ENCODE data around the gene RDH12. TPM values are rescaled to one million over a fixed set of nuclear protein-coding genes. Genes with fewer than 3 reads are reported as not detected.
"Not testable (repeated sequence)": the region's sequence is repeated elsewhere in the genome, so short reads cannot be mapped to it uniquely, and the experiment has no call there.

RDH12 gene
- 1 to 10 TPM in 1 of 8 experiments, under 1 TPM in 3, not detected in 4; 0.19 to 4.2 (median 0.22) TPM for total RNA-seq

DNA sequence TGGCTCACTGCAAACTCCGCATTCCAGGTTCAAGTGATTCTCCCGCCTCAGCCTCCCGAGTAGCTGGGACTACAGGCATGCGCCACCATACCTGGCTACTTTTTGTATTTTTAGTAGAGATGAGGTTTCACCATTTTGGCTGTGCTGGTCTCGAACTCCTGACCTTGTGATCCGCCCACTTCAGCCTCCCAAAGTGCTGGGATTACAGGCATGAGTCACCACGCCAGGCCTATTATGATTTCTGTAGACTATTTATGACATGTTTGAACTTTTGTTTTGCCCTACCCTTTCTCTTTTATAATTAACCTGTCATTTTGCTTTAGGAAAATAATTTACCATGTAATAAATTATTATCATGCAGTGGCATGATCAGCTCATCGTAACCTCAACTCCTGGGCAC lies at the start of gene RDH12:
TSS of gene RDH12 (plus strand) at position 395 of the 400 bp plus-strand sequence. CDS start 20,757 bp downstream, outside the sequence.
- not testable (repeated sequence) for ATAC-seq (replicated peaks in 6 of 8); H3K4me3 ChIP-seq; H3K27ac ChIP-seq; H3K4me1 ChIP-seq (replicated peaks in 1 of 2)
- in situ Hi-C loops (cut with MboI; ENCODE audit: low pct_unique_long_range_greater_than_20kb in 2 of 9, low sequenced_read_pairs in 9 of 9, unreplicated experiment in 9 of 9) = loop anchor here in 1 of 9 experiments (25.0 kb wide), 1 partner anchor 114 kb away; no protein-coding TSS in a partner anchor
- WGBS, 10 experiments = 75 to 100% (median 94%) methylated on average over 2 to 8 of the region's 8 CpGs

DNA sequence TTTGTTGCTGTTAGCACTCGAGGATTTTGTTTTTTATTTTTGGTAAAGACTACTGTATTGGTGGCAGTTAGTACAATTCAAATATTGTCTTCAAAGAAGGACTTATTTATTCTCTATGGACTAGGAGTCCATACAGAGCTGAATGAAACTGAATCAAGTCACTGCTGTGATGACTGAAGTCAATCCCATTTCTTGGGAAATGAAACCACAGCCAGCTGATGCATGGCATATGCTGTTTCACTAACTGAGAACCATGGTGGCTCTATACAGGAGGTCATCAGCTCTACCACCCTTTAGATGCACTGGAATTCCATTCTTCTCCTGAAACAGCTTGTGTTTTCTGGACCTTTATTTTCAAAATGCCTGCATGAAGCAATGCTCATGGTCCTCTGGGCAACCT lies 49.5 kb upstream of the RDH12 start:
- H3K27ac ChIP-seq = no peak overlapping the region
- in situ Hi-C loops (cut with MboI; ENCODE audit: low pct_unique_long_range_greater_than_20kb in 2 of 9, low sequenced_read_pairs in 9 of 9, unreplicated experiment in 9 of 9) = no loop called here
- ATAC-seq (replicated peaks in 6 of 8) = no peak
- no peaks in the 10 kb centered on the region for H3K4me1 ChIP-seq (replicated peaks in 1 of 2)
- WGBS, 10 experiments = 40 to 100% (median 88%) methylated on average over 1 of the region's 1 CpG; no CpG with 5 or more reads in 3 of the 10 experiments
- no peak overlapping the region for H3K4me3 ChIP-seq

DNA sequence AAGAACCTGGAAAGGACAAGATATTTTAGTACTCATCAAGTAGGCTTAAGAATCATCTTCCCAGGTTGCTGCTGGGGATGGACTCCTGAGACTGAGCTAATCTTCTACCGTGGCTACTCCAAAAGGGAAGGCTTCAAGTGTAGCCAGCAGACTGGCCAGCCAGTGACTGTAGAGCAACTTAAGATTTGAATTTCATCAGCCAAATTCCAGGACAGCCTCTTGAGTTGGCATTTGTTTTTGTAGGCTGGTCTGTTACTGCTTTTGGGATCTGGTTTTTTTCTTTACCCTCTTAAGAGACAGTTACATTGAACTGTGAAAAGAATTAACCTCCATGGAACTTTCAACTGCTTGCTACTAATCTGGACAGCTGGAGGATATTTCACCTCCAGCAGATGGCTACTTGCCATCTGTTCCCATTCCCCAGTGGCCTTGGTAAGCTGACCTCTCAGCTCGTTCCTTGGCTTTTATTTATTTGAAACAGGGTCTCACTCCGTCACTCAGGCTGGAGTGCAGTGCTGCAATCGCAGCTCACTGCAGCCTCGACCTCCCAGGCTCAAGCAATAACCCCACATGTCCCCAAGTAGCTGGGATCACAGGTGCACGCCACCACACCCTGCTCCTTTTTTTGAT lies 47.9 kb upstream of the RDH12 start:
- no peak overlapping the region for H3K27ac ChIP-seq
- 50 to 93% (median 68%) methylated on average over 1 to 5 of the region's 6 CpGs; no CpG with 5 or more reads in 3 of the 10 experiments for WGBS, 10 experiments
- ATAC-seq (replicated peaks in 6 of 8) = peak in 1 of 8 experiments; percentile 24

DNA sequence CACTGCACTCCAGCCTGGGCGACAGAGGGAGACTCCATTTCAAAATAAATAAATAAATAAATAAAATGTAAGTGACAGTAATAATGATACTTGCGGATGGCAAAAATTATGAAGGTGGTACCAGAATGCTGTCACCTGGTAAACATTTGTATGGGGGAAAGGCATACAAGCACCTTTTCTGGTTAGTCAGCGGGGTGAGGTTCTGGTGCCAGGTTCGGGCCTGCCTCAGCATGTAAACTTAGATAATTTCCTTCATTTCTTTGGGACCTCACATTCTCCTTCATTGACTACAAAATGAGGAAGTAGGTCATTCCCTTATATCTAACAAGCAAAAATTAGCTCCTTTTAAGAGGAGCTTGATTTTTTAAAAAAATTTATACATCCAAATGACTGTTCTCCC lies 38.1 kb upstream of the RDH12 start:
- ATAC-seq (replicated peaks in 6 of 8) = no peak
- in situ Hi-C loops (cut with MboI; ENCODE audit: low pct_unique_long_range_greater_than_20kb in 2 of 9, low sequenced_read_pairs in 9 of 9, unreplicated experiment in 9 of 9) = no loop called here
- WGBS, 10 experiments = 86 to 100% (median 100%) methylated on average over 1 to 4 of the region's 4 CpGs; no CpG with 5 or more reads in 1 of the 10 experiments

More for the DNA sequence above, 47.9 kb upstream of the RDH12 start:
- Histone ChIP-seq H3K4me3 (no peak overlapping the region), H3K4me1 (replicated peaks in 1 of 2) (no peaks in the 10 kb centered on the region)
- in situ Hi-C loops (cut with MboI; ENCODE audit: low pct_unique_long_range_greater_than_20kb in 2 of 9, low sequenced_read_pairs in 9 of 9, unreplicated experiment in 9 of 9) = no loop called here

DNA sequence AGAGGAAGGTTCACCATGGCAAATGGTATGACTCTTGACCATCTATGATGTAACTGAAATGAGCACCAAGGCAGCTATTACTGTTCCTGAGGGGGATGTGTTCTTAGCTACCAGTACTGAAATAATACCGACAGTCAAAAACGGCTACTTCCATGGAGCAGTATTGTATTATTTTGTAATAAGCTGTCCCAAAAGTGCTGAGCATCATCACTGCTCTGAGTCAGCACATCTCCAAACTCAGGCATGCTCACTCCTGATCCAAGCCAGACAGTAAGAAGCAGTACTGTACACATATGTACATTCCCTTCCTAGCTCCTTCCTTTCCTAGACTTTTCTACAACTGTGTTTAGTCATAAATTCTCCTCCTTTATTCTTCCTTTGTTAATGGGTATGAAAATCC lies 35.8 kb upstream of the RDH12 start:
- Histone ChIP-seq H3K4me1 (replicated peaks in 1 of 2) (no peaks in the 10 kb centered on the region), H3K27ac (no peak overlapping the region), H3K4me3 (no peak overlapping the region)
- in situ Hi-C loops (cut with MboI; ENCODE audit: low pct_unique_long_range_greater_than_20kb in 2 of 9, low sequenced_read_pairs in 9 of 9, unreplicated experiment in 9 of 9) = no loop called here
- peak in 3 of 8 experiments; percentile 58 to 90 (median 88) for ATAC-seq (replicated peaks in 6 of 8)
- whole genome bisulfite sequencing, 10 experiments = 0 to 100% (median 90%) methylated on average over 1 to 2 of the region's 2 CpGs; no CpG with 5 or more reads in 5 of the 10 experiments

More for the DNA sequence above, 38.1 kb upstream of the RDH12 start:
- H3K27ac ChIP-seq = no peak overlapping the region
- no peak overlapping the region for H3K4me3 ChIP-seq
- no peaks in the 10 kb centered on the region for H3K4me1 ChIP-seq (replicated peaks in 1 of 2)

DNA sequence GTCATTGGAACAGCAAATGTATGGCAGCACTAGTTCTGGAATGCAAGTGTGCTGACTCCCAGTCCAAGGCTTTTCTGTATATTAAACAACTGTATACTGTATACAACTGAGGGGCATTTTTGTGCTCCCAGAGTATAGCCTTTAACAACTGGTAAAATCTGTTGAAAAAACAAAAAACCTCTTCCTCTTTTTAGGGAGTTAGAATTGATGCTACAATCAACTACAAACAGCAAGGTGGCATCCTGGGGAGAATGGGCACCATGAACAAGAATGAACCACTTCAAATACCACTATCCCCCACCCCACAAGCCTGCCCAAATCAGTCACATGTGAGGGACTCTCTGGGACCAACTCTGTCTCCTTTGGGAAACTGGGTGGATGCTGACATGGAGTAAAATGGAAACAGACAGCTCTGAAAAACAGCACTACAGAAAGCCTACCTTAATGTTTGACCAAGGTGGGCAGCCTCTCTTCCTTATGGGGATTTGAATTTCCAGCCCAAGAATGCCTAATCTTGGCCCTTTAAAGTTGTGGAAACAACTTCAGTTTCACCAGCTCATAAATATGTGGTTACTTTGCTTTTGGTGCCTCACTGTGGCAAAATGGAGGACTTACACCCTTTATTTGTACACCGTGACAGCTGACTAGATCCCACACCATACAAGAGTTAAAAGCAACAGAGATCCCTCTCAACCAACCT lies 34.8 kb upstream of the RDH12 start:
- H3K27ac ChIP-seq = no peak overlapping the region
- in situ Hi-C loops (cut with MboI; ENCODE audit: low pct_unique_long_range_greater_than_20kb in 2 of 9, low sequenced_read_pairs in 9 of 9, unreplicated experiment in 9 of 9) = no loop called here
- 0 to 89% (median 50%) methylated on average over 1 of the region's 1 CpG; no CpG with 5 or more reads in 4 of the 10 experiments for WGBS, 10 experiments
- H3K4me1 ChIP-seq (replicated peaks in 1 of 2) = no peaks in the 10 kb centered on the region
- ATAC-seq (replicated peaks in 6 of 8) = peak in 6 of 8 experiments; percentile 38 to 89 (median 73)
- no peak overlapping the region for H3K4me3 ChIP-seq

DNA sequence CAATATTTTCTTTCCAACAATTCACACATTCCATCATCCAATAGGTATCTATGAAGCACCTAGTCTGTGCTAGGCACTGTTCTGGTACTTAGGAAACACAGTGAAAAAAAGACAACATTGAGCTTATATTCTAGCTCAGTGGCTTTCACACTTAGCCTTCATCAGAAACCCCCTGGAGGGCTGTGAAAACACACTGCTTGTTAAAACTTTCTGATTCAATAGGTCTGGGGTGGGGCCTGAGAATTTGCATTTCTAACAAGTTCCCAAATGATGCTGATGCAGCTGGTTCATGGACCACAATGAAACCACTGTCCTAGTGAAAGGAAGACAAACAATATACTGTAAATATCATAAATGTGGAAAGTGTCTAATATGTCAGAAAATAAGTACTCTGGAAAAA lies 33.1 kb upstream of the RDH12 start:
- in situ Hi-C loops (cut with MboI; ENCODE audit: low pct_unique_long_range_greater_than_20kb in 2 of 9, low sequenced_read_pairs in 9 of 9, unreplicated experiment in 9 of 9) = no loop called here
- Histone ChIP-seq H3K4me3 (no peak overlapping the region), H3K4me1 (replicated peaks in 1 of 2) (peaks cover 4 to 9% of the 10 kb centered on the region in 2 donors), H3K27ac (no peak overlapping the region)
- no peak for ATAC-seq (replicated peaks in 6 of 8)

DNA sequence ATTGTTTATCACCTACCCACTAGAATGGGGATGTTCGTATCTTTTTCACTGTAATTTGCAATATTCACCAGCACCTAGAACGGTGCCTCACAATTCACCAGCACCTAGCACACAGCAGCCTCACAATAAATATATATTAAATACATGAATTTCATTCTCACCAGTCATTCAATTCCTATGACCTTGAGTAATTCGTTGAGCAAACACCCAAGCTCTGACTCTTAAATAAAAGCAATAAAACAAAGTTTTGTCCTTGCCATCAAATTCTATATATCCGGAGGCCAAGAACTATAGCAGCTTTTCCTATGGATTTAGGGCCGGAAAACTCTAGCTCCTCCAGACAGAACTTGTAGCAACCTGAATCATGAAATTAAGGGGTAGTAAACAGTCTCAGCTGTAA lies 28.2 kb upstream of the RDH12 start:
- 2 to 53% (median 31%) methylated on average over 3 to 5 of the region's 5 CpGs for WGBS, 10 experiments
- Histone ChIP-seq H3K4me3 (peak overlapping the region; percentile 62 to 100 (median 94)), H3K27ac (peak overlapping the region in 1 of 2 donors; percentile 100), H3K4me1 (replicated peaks in 1 of 2) (peaks cover 4 to 12% of the 10 kb centered on the region in 2 donors)
- no peak for ATAC-seq (replicated peaks in 6 of 8)
- in situ Hi-C loops (cut with MboI; ENCODE audit: low pct_unique_long_range_greater_than_20kb in 2 of 9, low sequenced_read_pairs in 9 of 9, unreplicated experiment in 9 of 9) = loop anchor here in 1 of 9 experiments (10.0 kb wide), 1 partner anchor 49 kb away; no protein-coding TSS in a partner anchor

DNA sequence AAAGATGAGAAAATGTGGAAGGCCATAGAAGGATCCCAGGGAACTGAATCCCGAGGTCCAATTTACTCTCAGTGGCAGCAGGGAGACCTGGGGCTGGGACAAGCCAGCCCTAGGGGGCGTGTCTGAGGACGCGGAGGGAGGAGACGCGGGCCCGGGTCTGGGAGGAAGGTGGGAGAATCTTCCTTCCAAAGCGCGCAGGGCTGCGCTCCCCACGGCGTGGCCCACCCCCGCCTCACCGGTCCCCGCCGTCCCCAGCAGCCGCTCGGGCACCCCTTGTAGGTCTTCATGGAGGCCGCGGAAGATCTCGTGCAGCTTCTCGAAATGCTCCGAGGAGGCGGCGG lies 27.6 kb upstream of the RDH12 start:
- in situ Hi-C loops (cut with MboI; ENCODE audit: low pct_unique_long_range_greater_than_20kb in 2 of 9, low sequenced_read_pairs in 9 of 9, unreplicated experiment in 9 of 9) = loop anchor here in 1 of 9 experiments (10.0 kb wide), 1 partner anchor 49 kb away; no protein-coding TSS in a partner anchor
- ATAC-seq (replicated peaks in 6 of 8) = peak; percentile 61 to 87 (median 84)
- Histone ChIP-seq H3K27ac (peak overlapping the region; percentile 99 to 100), H3K4me3 (peak overlapping the region; percentile 62 to 100 (median 94)), H3K4me1 (replicated peaks in 1 of 2) (peaks cover 4 to 12% of the 10 kb centered on the region in 2 donors)
- WGBS, 10 experiments = 0% methylated on average over 1 to 2 of the region's 25 CpGs; no CpG with 5 or more reads in 7 of the 10 experiments

DNA sequence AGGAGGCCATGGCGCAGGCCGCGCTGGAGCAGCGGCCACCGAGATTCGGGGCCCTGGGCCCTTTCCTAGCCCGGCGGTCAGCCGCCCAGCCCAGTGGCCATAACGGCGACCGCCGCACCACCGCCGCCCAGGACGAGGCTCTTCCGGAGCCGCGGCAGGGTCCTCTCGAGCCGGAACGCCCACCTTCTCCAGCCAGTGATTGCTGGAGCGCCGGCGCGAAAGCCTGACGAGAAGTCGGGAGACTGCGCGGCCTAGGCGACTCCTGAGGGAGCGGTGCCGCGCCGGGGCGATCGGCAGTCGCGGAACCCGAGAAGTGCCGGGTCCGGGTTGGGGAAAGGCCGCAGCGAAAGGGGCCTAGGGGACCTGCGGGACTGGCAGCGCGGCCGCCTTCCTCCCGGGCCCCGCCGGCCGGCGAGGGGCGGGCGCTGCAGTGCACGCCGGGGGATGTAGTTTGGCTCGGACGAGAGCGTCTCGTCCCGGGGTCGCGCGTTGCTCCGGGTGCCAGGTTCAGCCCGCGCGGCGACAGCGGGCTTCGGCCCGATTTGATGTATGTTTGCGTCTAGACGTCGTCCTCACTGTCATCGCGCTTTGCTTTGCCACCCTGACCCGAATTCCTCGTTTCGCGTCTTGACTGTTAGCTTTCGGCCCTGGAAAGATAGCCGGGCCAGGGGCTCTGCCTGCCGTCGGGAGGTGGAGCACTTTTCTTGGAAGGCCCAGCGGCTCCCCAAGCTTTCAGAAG lies 27.0 kb upstream of the RDH12 start, which contains the start of gene VTI1B:
TSS of gene VTI1B (minus strand) at position 153 of the 739 bp plus-strand sequence. CDS start at position 10, 143 bp downstream.
- Histone ChIP-seq H3K4me3 (peak within 1 kb of the TSS; percentile 62 to 100 (median 94)), H3K4me1 (replicated peaks in 1 of 2) (peaks cover 4 to 12% of the 10 kb centered on the region in 2 donors), H3K27ac (peak within 1 kb of the TSS; percentile 99 to 100)
- ATAC-seq (replicated peaks in 6 of 8) = peak; percentile 87 to 92 (median 90)
- in situ Hi-C loops (cut with MboI; ENCODE audit: low pct_unique_long_range_greater_than_20kb in 2 of 9, low sequenced_read_pairs in 9 of 9, unreplicated experiment in 9 of 9) = loop anchor here in 2 of 9 experiments (10.0 to 25.0 kb wide), 2 partner anchors 50 to 237 kb away; no protein-coding TSS in a partner anchor
- 0% methylated on average over 1 to 15 of the region's 87 CpGs; no CpG with 5 or more reads in 6 of the 10 experiments for WGBS, 10 experiments

DNA sequence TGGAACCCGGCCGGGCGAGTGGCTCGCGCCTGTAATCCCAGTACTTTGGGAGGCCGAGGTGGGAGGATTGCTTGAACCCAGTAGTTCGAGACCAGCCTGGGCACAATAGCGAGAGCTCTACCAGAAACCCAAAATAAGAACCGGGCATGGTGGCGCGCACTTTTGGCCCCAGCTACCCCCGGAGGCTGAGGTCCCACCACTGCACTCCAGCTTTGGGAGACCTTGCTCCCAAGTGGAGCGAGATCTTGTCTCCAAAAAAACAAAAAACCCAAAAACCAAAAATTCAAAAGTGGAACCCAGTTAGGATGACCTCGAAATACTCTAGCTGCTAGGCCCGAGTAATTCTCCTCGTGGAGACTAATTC lies 26.5 kb upstream of the RDH12 start:
- ATAC-seq (replicated peaks in 6 of 8) = no peak
- in situ Hi-C loops (cut with MboI; ENCODE audit: low pct_unique_long_range_greater_than_20kb in 2 of 9, low sequenced_read_pairs in 9 of 9, unreplicated experiment in 9 of 9) = loop anchor here in 2 of 9 experiments (10.0 to 25.0 kb wide), 2 partner anchors 50 to 238 kb away; no protein-coding TSS in a partner anchor
- H3K27ac ChIP-seq = peak overlapping the region; percentile 99 to 100
- H3K4me3 ChIP-seq = peak overlapping the region; percentile 62 to 100 (median 94)
- WGBS, 10 experiments = 7 to 92% (median 63%) methylated on average over 1 to 11 of the region's 16 CpGs
- H3K4me1 ChIP-seq (replicated peaks in 1 of 2) = peaks cover 4 to 12% of the 10 kb centered on the region in 2 donors

DNA sequence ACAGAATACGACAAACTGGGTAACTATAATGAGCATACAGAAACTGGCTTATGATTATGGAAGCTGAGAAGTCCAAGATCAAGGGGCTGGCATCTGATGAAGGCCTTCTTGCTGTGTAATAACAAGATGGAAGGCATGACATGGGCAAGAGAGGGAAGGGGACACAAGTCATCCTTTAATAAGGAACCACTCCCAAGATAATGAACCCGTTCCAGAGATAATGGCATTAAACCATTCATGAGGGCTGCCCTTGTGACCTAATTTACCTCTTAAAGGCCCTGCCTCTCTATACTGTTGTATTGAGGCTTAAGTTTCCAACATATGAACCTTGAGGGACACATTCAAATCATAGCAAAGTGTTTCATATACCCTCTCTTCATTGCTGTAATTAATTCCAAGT lies 22.7 kb upstream of the RDH12 start:
- in situ Hi-C loops (cut with MboI; ENCODE audit: low pct_unique_long_range_greater_than_20kb in 2 of 9, low sequenced_read_pairs in 9 of 9, unreplicated experiment in 9 of 9) = loop anchor here in 2 of 9 experiments (10.0 to 25.0 kb wide), 2 partner anchors 54 to 242 kb away; no protein-coding TSS in a partner anchor
- ATAC-seq (replicated peaks in 6 of 8) = no peak

More for the DNA sequence above, 22.7 kb upstream of the RDH12 start:
- Histone ChIP-seq H3K4me3 (no peak overlapping the region), H3K27ac (no peak overlapping the region), H3K4me1 (replicated peaks in 1 of 2) (peaks cover 0 to 4% of the 10 kb centered on the region in 2 donors)
- 82 to 100% (median 100%) methylated on average over 1 to 2 of the region's 2 CpGs; no CpG with 5 or more reads in 1 of the 10 experiments for WGBS, 10 experiments
